Thyroid gland (tissue), 4 donors: ENCODE results near the gene RFLNA.

Experiments
- CTCF ChIP-seq, 6 experiments: fragments of 200-600 bp in 3 of 6; fragments of 450-650 bp in 3 of 6; sonication (generic) in 3 of 6; IDR thresholded peaks; one replicate each; pipeline ENCODE4 v1.5.1; 2016 to 2019; ENCODE audit warnings: antibody characterized with exemption in 6 of 6, mild to moderate bottlenecking in 2 of 6, inconsistent platforms in 1 of 6, moderate library complexity in 1 of 6
- POLR2A ChIP-seq, 2 donors: fragments of 450-650 bp; IDR thresholded peaks; one replicate each; pipeline ENCODE4 v1.6.1; 2017; ENCODE audit warnings: antibody characterized with exemption in 2 of 2, mild to moderate bottlenecking in 2 of 2, moderate library complexity in 1 of 2

GRCh38 chr12:124347335-124347734 lies 52.4 kb downstream of the RFLNA start:
- TF ChIP-seq CTCF (IDR thresholded peaks at IDR 0.05) (no peak), POLR2A (IDR thresholded peaks at IDR 0.05) (no peak)
